ENCODE data around the gene PKIG. TPM values are rescaled to one million over a fixed set of nuclear protein-coding genes. Genes with fewer than 3 reads are reported as not detected.
A peak's percentile ranks its signal among the peaks of the same experiment; 100 is the strongest.

PKIG gene
- total RNA-seq, 1 donor from 2014 or later = 30.1 TPM

GRCh38 chr20:44594730-44595129 is 12.4 kb downstream of the PKIG start:
- no peaks in the 10 kb centered on the region for H3K27me3 Mint-ChIP-seq (ENCODE audit: low read depth, unreplicated experiment)
- Histone ChIP-seq H3K9me3 (ENCODE audit: insufficient read depth, low read depth, low read length) (no peaks in the 10 kb centered on the region), H3K36me3 (ENCODE audit: insufficient read depth, low read length) (no peaks in the 10 kb centered on the region), H3K4me3 (ENCODE audit: insufficient read depth, low read depth, low read length) (no peak overlapping the region), H4K20me1 (ENCODE audit: insufficient read depth, low read length) (no peaks in the 10 kb centered on the region), H3K79me2 (ENCODE audit: insufficient read depth, low read length) (no peaks in the 10 kb centered on the region), H3K4me1 (ENCODE audit: insufficient read depth, low read length) (peaks cover 18% of the 10 kb centered on the region), H2AFZ (ENCODE audit: low read depth, low read length) (no peak overlapping the region), H3K27me3 (ENCODE audit: insufficient read depth, low read length) (no peaks in the 10 kb centered on the region), H3K9ac (ENCODE audit: low read length) (no peak overlapping the region), H3K27ac (ENCODE audit: low read depth, low read length) (no peak overlapping the region), H3K4me2 (ENCODE audit: low read length) (no peak overlapping the region)
- H3K36me3 Mint-ChIP-seq (ENCODE audit: low read depth, unreplicated experiment) = peaks cover 15% of the 10 kb centered on the region
- peaks cover 25% of the 10 kb centered on the region for H3K4me1 Mint-ChIP-seq (ENCODE audit: low read depth, unreplicated experiment)
- H3K27ac Mint-ChIP-seq (ENCODE audit: unreplicated experiment) = peak overlapping the region; percentile 80
- H3K9me3 Mint-ChIP-seq (ENCODE audit: unreplicated experiment) = no peaks in the 10 kb centered on the region
- TF ChIP-seq EZH2 (IDR thresholded peaks at IDR 0.05; ENCODE audit: insufficient read depth, low read length) = no peak
- TF ChIP-seq, protein P1, sequence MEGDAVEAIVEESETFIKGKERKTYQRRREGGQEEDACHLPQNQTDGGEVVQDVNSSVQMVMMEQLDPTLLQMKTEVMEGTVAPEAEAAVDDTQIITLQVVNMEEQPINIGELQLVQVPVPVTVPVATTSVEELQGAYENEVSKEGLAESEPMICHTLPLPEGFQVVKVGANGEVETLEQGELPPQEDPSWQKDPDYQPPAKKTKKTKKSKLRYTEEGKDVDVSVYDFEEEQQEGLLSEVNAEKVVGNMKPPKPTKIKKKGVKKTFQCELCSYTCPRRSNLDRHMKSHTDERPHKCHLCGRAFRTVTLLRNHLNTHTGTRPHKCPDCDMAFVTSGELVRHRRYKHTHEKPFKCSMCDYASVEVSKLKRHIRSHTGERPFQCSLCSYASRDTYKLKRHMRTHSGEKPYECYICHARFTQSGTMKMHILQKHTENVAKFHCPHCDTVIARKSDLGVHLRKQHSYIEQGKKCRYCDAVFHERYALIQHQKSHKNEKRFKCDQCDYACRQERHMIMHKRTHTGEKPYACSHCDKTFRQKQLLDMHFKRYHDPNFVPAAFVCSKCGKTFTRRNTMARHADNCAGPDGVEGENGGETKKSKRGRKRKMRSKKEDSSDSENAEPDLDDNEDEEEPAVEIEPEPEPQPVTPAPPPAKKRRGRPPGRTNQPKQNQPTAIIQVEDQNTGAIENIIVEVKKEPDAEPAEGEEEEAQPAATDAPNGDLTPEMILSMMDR (IDR thresholded peaks at IDR 0.05; ENCODE audit: insufficient read depth, low read depth, low read length) = no peak
- FAIRE-seq (no peak), DNase-seq (ENCODE audit: low read depth) (peak; percentile 83)
- no peak overlapping the region for H3K4me3 Mint-ChIP-seq (ENCODE audit: unreplicated experiment)

GRCh38 chr20:44596010-44596409 is 13.6 kb downstream of the PKIG start:
- H3K27me3 Mint-ChIP-seq (ENCODE audit: low read depth, unreplicated experiment) = no peaks in the 10 kb centered on the region
- no peak for TF ChIP-seq EZH2 (IDR thresholded peaks at IDR 0.05; ENCODE audit: insufficient read depth, low read length)
- TF ChIP-seq, protein P1 (IDR thresholded peaks at IDR 0.05; ENCODE audit: insufficient read depth, low read depth, low read length) = no peak
- H3K36me3 ChIP-seq (ENCODE audit: insufficient read depth, low read length) = no peaks in the 10 kb centered on the region
- no peaks in the 10 kb centered on the region for H3K79me2 ChIP-seq (ENCODE audit: insufficient read depth, low read length)
- no peaks in the 10 kb centered on the region for H3K9me3 Mint-ChIP-seq (ENCODE audit: unreplicated experiment)
- peaks cover 11% of the 10 kb centered on the region for H3K4me1 ChIP-seq (ENCODE audit: insufficient read depth, low read length)
- H3K9me3 ChIP-seq (ENCODE audit: insufficient read depth, low read depth, low read length) = no peaks in the 10 kb centered on the region
- H3K36me3 Mint-ChIP-seq (ENCODE audit: low read depth, unreplicated experiment) = peaks cover 10% of the 10 kb centered on the region
- H3K27ac Mint-ChIP-seq (ENCODE audit: unreplicated experiment) = no peak overlapping the region
- no peaks in the 10 kb centered on the region for H4K20me1 ChIP-seq (ENCODE audit: insufficient read depth, low read length)
- no peak for FAIRE-seq
- H3K4me3 Mint-ChIP-seq (ENCODE audit: unreplicated experiment) = no peak overlapping the region
- no peak overlapping the region for H3K4me2 ChIP-seq (ENCODE audit: low read length)
- H3K27ac ChIP-seq (ENCODE audit: low read depth, low read length) = no peak overlapping the region
- DNase-seq (ENCODE audit: low read depth) = no peak
- peaks cover 33% of the 10 kb centered on the region for H3K4me1 Mint-ChIP-seq (ENCODE audit: low read depth, unreplicated experiment)
- no peaks in the 10 kb centered on the region for H3K27me3 ChIP-seq (ENCODE audit: insufficient read depth, low read length)
- no peak overlapping the region for H3K4me3 ChIP-seq (ENCODE audit: insufficient read depth, low read depth, low read length)
- no peak overlapping the region for H3K9ac ChIP-seq (ENCODE audit: low read length)
- no peak overlapping the region for H2AFZ ChIP-seq (ENCODE audit: low read depth, low read length)

DNA sequence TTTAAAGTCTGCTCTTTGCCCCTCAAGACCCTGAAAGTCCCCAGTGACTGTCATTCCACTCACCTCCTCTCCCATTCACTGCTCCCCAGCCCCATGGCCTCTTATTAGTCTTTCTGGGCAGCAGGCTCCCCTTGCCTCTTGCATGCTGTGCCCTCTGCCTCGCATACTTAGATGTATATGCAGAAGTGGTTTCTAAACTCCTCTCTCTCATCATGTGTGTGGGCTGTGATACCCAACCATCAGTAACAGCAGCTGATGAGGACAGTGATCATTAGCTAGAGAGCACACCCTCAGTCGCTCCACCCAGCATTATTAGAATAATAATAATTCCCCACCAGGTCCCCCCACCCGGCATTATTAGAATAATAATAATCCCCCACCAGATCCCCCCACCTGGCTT is 14.5 kb downstream of the PKIG start:
- TF ChIP-seq EZH2 (IDR thresholded peaks at IDR 0.05; ENCODE audit: insufficient read depth, low read length) = no peak
- TF ChIP-seq, protein P1 (IDR thresholded peaks at IDR 0.05; ENCODE audit: insufficient read depth, low read depth, low read length) = no peak
- Mint-ChIP-seq H3K4me1 (ENCODE audit: low read depth, unreplicated experiment) (peaks cover 30% of the 10 kb centered on the region), H3K9me3 (ENCODE audit: unreplicated experiment) (no peaks in the 10 kb centered on the region), H3K4me3 (ENCODE audit: unreplicated experiment) (no peak overlapping the region), H3K27me3 (ENCODE audit: low read depth, unreplicated experiment) (no peaks in the 10 kb centered on the region), H3K27ac (ENCODE audit: unreplicated experiment) (no peak overlapping the region), H3K36me3 (ENCODE audit: low read depth, unreplicated experiment) (peaks cover 8% of the 10 kb centered on the region)
- DNase-seq (ENCODE audit: low read depth) = no peak
- Histone ChIP-seq H3K4me1 (ENCODE audit: insufficient read depth, low read length) (peaks cover 16% of the 10 kb centered on the region), H3K27ac (ENCODE audit: low read depth, low read length) (no peak overlapping the region), H3K4me3 (ENCODE audit: insufficient read depth, low read depth, low read length) (no peak overlapping the region), H3K79me2 (ENCODE audit: insufficient read depth, low read length) (no peaks in the 10 kb centered on the region), H3K36me3 (ENCODE audit: insufficient read depth, low read length) (no peaks in the 10 kb centered on the region), H4K20me1 (ENCODE audit: insufficient read depth, low read length) (no peaks in the 10 kb centered on the region), H3K27me3 (ENCODE audit: insufficient read depth, low read length) (no peaks in the 10 kb centered on the region), H2AFZ (ENCODE audit: low read depth, low read length) (no peak overlapping the region), H3K4me2 (ENCODE audit: low read length) (no peak overlapping the region), H3K9me3 (ENCODE audit: insufficient read depth, low read depth, low read length) (no peaks in the 10 kb centered on the region), H3K9ac (ENCODE audit: low read length) (no peak overlapping the region)
- FAIRE-seq = no peak
